Activated B cell treated with CpG ODN at 0.5 μM for 24 hours (primary cell): ENCODE measurements around the gene HBG2. TPM values are rescaled to one million over a fixed set of nuclear protein-coding genes. Genes with fewer than 3 reads are reported as not detected.

Experiments
- ATAC-seq: fragments of 200-7000 bp; cut with Tn5 transposase; one replicate; pipeline ENCODE4 v1.10.0; 2021; ENCODE audit warnings: low read depth, mild to moderate bottlenecking, moderate library complexity
- CTCF ChIA-PET: fragments of 350-600 bp; sonication (Branson Sonifier 250); formaldehyde crosslinking; loops from one replicate; lab custom pipeline; 2021; ENCODE audit warnings: antibody characterized with exemption; lab: Charles Lee
- POLR2A ChIA-PET: fragments of 350-600 bp; sonication (Branson Sonifier 250); formaldehyde crosslinking; loops from one replicate; lab custom pipeline; 2021; ENCODE audit warnings: antibody characterized with exemption; lab: Charles Lee
- DNase-seq: peaks from one replicate; pipeline ENCODE4 v3.0.0; 2022
- H3K27ac Mint-ChIP-seq: one replicate; pipeline ENCODE4 v1.8.0; 2020; ENCODE audit warnings: mixed read lengths
- H3K27me3 Mint-ChIP-seq: one replicate; pipeline ENCODE4 v1.8.0; 2021; ENCODE audit warnings: mixed read lengths
- H3K36me3 Mint-ChIP-seq: one replicate; pipeline ENCODE4 v1.8.0; 2021; ENCODE audit warnings: low read depth, mixed read lengths
- H3K4me1 Mint-ChIP-seq: one replicate; pipeline ENCODE4 v1.8.0; 2021; ENCODE audit warnings: mixed read lengths
- H3K4me3 Mint-ChIP-seq: one replicate; pipeline ENCODE4 v1.8.0; 2020; ENCODE audit warnings: mild to moderate bottlenecking, mixed read lengths
- H3K9me3 Mint-ChIP-seq: one replicate; pipeline ENCODE4 v1.8.0; 2020; ENCODE audit warnings: mixed read lengths
- intact Hi-C: fragments of 100-400 bp; cut with micrococcal nuclease; formaldehyde crosslinking; loops from one replicate; pipeline ENCODE4 v1.15.1; 2024
- total RNA-seq: library from RNA; stranded (reverse); gene quantifications from 2 replicates; pipeline ENCODE4 v1.2.3, GENCODE V29; 2022
- TF ChIP-seq, protein P1 (sequence below): fragments of 200-600 bp; IDR thresholded peaks from one replicate; pipeline ENCODE4 v1.8.0; 2022; ENCODE audit warnings: antibody characterized with exemption, mild to moderate bottlenecking

Gene HBG2
- total RNA-seq, 1 donor from 2014 or later, result not detected

DNA sequence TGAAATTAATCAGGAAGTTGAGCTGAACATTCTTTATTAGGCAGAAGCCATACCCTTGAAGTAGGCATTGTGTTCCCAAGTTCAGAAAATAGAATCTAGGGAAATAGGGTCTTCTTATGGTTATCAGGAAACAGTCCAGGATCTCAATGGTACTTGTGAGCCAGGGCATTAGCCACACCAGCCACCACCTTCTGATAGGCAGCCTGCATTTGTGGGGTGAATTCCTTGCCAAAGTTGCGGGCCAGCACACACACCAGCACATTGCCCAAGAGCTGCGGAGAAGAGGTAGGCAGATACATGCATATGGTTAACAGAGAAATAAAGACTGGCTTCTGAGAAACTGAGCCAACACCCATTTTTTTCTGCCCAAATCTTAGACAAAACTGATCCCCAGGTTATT lies 21.8 kb downstream of the HBG2 start:
- CTCF ChIA-PET, result no interaction called here
- TF ChIP-seq, protein P1, sequence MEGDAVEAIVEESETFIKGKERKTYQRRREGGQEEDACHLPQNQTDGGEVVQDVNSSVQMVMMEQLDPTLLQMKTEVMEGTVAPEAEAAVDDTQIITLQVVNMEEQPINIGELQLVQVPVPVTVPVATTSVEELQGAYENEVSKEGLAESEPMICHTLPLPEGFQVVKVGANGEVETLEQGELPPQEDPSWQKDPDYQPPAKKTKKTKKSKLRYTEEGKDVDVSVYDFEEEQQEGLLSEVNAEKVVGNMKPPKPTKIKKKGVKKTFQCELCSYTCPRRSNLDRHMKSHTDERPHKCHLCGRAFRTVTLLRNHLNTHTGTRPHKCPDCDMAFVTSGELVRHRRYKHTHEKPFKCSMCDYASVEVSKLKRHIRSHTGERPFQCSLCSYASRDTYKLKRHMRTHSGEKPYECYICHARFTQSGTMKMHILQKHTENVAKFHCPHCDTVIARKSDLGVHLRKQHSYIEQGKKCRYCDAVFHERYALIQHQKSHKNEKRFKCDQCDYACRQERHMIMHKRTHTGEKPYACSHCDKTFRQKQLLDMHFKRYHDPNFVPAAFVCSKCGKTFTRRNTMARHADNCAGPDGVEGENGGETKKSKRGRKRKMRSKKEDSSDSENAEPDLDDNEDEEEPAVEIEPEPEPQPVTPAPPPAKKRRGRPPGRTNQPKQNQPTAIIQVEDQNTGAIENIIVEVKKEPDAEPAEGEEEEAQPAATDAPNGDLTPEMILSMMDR, result no peak

DNA sequence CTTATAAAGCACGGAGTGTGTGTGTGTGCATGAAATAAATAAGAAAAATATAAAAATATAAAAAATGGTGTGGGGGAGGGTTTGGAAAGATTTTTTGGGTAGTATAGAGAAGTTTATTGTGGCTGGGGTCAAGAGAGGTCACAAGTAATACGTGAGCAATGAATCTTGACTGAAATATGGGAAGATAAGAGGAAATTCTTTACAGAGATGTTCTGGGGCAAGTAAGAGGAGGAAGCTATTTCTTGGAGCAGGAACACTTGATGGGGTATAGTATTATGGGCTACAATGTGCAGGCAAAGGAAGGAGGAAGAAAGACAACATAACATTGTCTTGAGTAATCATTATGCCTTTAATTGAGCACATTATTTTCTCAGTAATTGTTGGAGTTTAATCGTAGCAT lies 22.4 kb downstream of the HBG2 start:
- Mint-ChIP-seq H3K36me3 (no peaks in the 10 kb centered on the region), H3K4me1 (peaks cover 3% of the 10 kb centered on the region), H3K27ac (no peak overlapping the region), H3K9me3 (no peaks in the 10 kb centered on the region), H3K4me3 (no peak overlapping the region), H3K27me3 (peaks cover 4% of the 10 kb centered on the region)
- POLR2A ChIA-PET, result no interaction called here
- CTCF ChIA-PET, result no interaction called here
- TF ChIP-seq, protein P1, result no peak
- ATAC-seq, result no peak
- intact Hi-C loops, result no loop called here
- no peak for DNase-seq

More for the DNA sequence above, 21.8 kb downstream of the HBG2 start:
- H3K27ac Mint-ChIP-seq, result no peak overlapping the region
- no peaks in the 10 kb centered on the region for H3K36me3 Mint-ChIP-seq
- H3K27me3 Mint-ChIP-seq, result peaks cover 4% of the 10 kb centered on the region
- POLR2A ChIA-PET, result no interaction called here
- ATAC-seq (no peak), DNase-seq (no peak)
- intact Hi-C loops, result no loop called here
- H3K9me3 Mint-ChIP-seq, result no peaks in the 10 kb centered on the region
- peaks cover 3% of the 10 kb centered on the region for H3K4me1 Mint-ChIP-seq
- H3K4me3 Mint-ChIP-seq, result no peak overlapping the region

DNA sequence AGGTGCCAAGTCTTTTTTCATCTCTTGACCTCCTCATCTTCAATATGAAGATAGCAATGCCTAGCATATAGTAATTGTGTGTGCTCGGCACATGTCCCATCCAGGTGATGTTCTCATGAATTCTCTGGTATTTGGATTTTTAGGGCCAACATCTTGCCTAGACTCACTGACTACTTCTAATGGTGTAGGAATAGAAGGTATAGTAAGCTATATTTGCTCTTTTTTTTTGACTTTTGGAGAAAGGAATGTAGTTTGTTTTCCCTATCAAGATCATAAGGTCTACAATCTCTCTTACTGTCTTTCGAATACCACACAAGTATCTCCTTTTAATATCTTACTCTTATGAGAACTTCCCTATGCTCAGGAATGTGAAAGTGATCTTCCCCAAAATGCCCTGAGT lies 23.5 kb downstream of the HBG2 start:
- Mint-ChIP-seq H3K9me3 (no peaks in the 10 kb centered on the region), H3K36me3 (no peaks in the 10 kb centered on the region), H3K4me3 (no peak overlapping the region), H3K4me1 (peaks cover 3% of the 10 kb centered on the region), H3K27ac (no peak overlapping the region), H3K27me3 (peaks cover 4% of the 10 kb centered on the region)
- ATAC-seq, result no peak
- intact Hi-C loops, result no loop called here
- ChIA-PET POLR2A (no interaction called here), CTCF (no interaction called here)
- TF ChIP-seq, protein P1, result no peak
- DNase-seq, result no peak

DNA sequence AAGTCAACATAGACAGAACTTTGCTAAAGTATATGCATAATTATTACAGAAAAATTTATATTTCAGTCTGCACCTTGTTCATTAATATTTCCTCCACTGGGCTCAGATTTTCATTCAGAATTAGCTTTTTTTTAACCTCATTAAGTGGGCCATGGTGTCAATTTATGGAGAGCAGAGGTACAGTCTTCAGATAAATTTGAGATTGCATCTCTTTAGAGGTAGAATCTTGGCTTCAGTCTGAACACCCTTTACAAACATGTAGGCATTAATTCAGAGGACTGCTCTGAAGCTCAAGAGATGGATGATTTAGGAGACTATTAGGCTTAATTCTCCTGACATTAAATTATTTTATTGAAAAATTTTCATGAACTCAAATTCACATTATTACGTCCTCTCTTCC lies 24.3 kb downstream of the HBG2 start:
- Mint-ChIP-seq H3K4me3 (no peak overlapping the region), H3K4me1 (peaks cover 3% of the 10 kb centered on the region), H3K27me3 (peaks cover 2% of the 10 kb centered on the region), H3K27ac (no peak overlapping the region), H3K9me3 (no peaks in the 10 kb centered on the region), H3K36me3 (no peaks in the 10 kb centered on the region)
- TF ChIP-seq, protein P1, result no peak
- no peak for ATAC-seq
- intact Hi-C loops, result no loop called here
- DNase-seq, result no peak
- ChIA-PET CTCF (no interaction called here), POLR2A (no interaction called here)

DNA sequence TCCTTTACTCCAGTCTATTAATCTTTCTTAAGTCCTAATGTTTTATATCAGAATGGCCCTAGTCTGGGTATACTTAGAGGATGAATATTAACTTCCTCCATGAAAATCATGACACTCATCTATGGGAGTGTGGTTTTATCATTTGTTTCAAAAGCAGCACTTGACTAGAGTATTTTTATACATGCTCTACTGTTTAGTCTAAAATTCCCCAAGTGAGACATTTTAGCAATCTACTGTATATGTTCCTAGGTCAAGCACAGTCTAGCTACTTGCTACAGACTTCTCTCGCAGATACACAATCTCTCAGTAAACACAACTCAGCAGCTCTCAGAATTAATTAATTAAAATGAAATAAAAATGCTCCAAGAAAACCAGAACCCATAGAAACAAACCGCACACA lies 24.8 kb downstream of the HBG2 start:
- peaks cover 3% of the 10 kb centered on the region for H3K4me1 Mint-ChIP-seq
- ATAC-seq, result no peak
- POLR2A ChIA-PET, result no interaction called here

More for the DNA sequence above, 24.8 kb downstream of the HBG2 start:
- DNase-seq, result no peak
- TF ChIP-seq, protein P1, result no peak
- no peaks in the 10 kb centered on the region for H3K9me3 Mint-ChIP-seq
- peaks cover 2% of the 10 kb centered on the region for H3K27me3 Mint-ChIP-seq
- CTCF ChIA-PET, result no interaction called here
- no peaks in the 10 kb centered on the region for H3K36me3 Mint-ChIP-seq
- H3K27ac Mint-ChIP-seq, result no peak overlapping the region
- intact Hi-C loops, result no loop called here
- H3K4me3 Mint-ChIP-seq, result no peak overlapping the region
